ENCODE measurements around the gene SAP25.
A peak's percentile ranks its signal among the peaks of the same experiment; 100 is the strongest.
"Not testable (repeated sequence)": the region's sequence is repeated elsewhere in the genome, so short reads cannot be mapped to it uniquely, and the experiment has no call there.

The SAP25 gene

DNA sequence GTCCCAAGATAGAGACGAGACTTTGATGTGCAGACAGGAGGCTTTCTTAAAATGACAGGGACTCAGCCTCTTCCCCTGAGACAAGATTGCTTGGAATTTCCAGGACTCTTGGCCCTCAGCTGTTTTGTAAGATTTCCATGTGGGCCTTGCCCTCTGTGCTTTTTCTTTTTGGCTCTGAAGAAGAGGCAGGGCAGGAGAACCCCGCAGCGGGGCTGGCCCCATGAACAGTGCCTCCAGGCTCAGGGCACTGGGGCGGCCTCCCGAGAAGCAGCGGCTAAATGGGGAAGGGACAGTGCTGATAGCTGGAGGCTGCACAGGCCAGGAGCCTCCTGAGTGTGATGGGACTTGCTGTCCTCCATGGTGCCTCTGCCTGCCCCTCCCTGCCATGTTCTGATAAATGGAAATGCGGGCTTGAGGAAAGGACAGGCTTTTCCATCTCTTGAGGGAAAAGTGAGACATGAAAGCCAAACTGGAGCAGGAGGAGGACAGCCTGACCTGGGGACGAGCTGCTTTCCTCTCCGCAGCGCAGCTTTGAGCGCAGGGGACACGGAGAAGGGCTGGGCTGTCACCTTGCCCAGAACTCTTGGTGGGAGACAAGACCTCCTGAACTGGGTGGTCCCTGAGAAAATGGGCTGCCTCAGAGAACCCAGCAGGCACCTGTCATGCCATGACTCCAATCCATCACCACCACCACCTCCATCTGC lies 12.1 kb downstream of the SAP25 start:
- DNase-seq (ENCODE audit: low read depth in 2 of 2): no peak

DNA sequence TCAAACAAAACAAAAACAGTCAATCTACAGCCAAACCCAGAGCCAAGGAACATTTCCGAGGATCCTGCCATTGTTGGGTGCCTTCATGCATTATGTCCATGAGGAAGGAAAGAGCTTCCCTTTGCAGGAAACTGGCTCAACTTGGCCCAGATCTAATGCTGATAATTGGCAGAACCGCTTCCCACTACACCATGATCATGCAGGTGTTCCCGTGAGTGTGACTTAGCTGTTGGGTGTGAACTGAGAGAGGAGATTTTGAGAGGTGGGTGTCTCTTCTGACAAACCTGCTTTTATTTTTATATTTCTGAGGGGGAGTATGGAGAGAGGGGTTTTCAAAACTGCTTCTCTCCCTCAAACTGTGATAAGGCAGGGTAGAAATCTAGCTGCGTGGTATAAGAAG lies 14.6 kb downstream of the SAP25 start:
- DNase-seq (ENCODE audit: low read depth in 2 of 2): no peak

DNA sequence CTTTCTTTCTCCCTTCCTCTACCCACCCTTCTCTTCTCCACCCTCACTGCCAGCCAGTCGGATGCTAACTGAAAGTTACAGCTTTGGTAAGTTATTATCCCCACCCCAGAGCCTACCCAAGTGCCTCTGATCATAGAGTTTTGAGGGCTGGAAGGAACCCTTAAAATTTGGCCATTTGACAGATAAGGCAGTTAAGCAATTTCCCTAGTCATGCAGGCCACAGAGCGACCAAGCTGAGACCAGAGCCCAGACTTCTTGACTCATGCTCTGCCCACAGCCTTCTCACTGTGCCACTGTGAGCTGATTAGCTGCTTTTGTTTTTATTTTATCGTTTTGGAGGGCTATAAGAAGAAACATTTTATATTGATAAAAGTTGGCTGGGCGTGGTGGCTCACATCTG lies 17.2 kb downstream of the SAP25 start:
- DNase-seq (ENCODE audit: low read depth in 2 of 2): no peak

GRCh38 chr7:100555701-100556100 lies 18.0 kb downstream of the SAP25 start:
- DNase-seq (ENCODE audit: low read depth in 2 of 2): no peak

GRCh38 chr7:100553032-100553431 lies 20.7 kb downstream of the SAP25 start:
- DNase-seq (ENCODE audit: low read depth in 2 of 2): no peak

- no peak for DNase-seq (ENCODE audit: low read depth in 2 of 2)
These were observed 21.2 kb downstream of the SAP25 start for GRCh38 chr7:100552532-100552931.

- not testable (repeated sequence) for DNase-seq (ENCODE audit: low read depth in 2 of 2)
These were observed 25.3 kb downstream of the SAP25 start for GRCh38 chr7:100548446-100548845.

DNA sequence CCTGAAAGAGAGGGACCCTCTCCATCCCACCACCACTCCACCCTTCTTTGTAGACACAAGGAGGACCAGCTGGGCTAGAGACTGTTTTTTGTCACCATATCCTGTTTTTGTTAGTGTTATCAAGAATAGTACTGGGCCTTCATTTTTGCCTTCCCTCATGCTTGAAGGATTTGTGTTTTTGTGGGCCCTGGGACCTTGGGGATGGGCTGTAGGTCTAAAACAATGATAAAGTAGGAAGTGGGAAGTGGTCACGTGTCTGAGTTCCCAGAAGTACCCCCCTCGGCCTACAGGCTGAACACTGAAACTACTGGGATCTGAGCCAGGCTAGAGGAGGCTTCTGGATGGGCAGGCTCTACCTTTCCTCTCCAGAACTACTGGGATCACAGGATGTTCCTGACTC lies 25.8 kb downstream of the SAP25 start:
- DNase-seq (ENCODE audit: low read depth in 2 of 2): no peak

- no peak for DNase-seq (ENCODE audit: low read depth in 2 of 2)
These were observed 26.5 kb downstream of the SAP25 start for GRCh38 chr7:100546926-100547800.

DNA sequence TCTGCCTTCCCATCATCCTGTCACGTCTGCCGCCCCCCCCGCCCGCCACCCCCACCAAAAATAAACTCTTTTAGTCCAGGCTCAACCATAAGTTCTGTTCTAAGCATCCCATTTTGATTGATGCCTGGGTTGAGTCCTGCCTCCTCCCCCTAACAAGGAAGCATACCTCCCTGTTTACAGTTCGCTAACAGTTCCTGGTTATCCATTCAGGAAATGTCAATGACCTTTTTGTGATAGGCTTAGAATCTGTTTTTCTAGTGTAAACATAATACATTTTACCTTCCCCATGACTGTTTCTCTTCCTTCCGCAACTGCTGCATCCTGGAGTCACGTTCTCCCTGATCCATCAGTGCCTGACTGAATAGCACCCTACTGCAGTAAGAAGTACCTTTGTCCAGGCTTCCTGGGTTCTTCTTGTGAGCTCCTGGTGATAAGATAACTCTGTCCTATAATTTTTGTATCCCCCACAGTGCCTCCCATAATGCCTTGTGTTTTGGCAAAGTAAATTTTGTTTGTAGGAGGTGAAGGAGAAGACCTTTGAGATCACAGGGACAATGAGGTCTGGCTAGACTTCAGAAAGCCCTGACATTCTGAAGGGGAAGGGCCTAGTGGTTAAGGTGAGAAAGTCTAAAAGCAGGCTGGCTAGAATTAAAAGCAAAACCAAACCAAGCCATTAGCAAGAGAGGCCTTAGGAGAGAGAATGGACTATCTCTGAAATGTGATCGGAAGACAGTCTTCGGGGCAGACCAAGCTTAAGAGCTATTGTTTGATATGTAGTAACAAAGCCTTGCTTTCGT lies 27.4 kb downstream of the SAP25 start:
- no peak for DNase-seq (ENCODE audit: low read depth in 2 of 2)

- DNase-seq (ENCODE audit: low read depth in 2 of 2): peak; percentile 44 to 45
These were observed 28.2 kb downstream of the SAP25 start for GRCh38 chr7:100545360-100546128.

GRCh38 chr7:100544967-100545359 lies 28.7 kb downstream of the SAP25 start:
- DNase-seq (ENCODE audit: low read depth in 2 of 2): no peak

GRCh38 chr7:100544386-100544785 lies 29.3 kb downstream of the SAP25 start:
- DNase-seq (ENCODE audit: low read depth in 2 of 2): no peak

DNA sequence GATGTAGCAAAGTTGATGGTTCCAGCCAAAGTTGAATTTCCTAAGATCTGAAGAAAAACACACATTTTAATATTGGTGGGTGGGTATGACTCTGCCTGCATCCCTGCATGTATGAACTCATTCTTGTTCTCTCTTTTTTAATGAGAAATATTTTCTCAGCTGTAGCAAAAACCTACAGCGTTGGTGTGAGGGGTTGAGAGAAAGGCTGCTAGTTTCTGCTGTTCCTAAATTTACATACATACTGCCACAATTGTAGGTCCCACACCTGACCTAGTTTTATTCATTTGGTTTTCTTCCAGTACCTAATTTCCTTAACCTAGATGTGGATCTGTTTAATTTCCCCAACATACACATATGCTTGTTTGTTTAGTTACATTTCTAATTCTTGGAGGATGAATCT lies 30.1 kb downstream of the SAP25 start:
- DNase-seq (ENCODE audit: low read depth in 2 of 2): no peak

DNA sequence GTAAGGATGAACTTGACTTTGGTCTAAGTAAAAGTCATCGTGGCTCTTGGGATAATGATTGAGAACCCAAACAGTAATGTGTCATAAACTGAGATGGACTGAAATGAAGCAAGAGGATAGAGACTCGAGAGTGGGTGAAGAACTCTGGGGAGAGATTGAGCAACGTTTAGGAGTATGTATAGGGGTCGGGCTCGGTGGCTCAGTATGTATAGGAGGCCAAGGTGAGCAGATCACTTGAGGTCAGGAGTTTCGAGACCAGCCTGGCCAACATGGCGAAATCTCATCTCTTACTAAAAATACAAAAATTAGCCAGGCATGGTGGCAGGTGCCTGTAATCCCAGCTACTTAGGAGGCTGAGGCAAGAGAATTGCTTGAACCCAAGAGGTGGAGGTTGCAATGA lies 32.4 kb downstream of the SAP25 start:
- DNase-seq (ENCODE audit: low read depth in 2 of 2): not testable (repeated sequence)

- DNase-seq (ENCODE audit: low read depth in 2 of 2): no peak
These were observed 33.5 kb downstream of the SAP25 start for GRCh38 chr7:100540073-100540723.

DNA sequence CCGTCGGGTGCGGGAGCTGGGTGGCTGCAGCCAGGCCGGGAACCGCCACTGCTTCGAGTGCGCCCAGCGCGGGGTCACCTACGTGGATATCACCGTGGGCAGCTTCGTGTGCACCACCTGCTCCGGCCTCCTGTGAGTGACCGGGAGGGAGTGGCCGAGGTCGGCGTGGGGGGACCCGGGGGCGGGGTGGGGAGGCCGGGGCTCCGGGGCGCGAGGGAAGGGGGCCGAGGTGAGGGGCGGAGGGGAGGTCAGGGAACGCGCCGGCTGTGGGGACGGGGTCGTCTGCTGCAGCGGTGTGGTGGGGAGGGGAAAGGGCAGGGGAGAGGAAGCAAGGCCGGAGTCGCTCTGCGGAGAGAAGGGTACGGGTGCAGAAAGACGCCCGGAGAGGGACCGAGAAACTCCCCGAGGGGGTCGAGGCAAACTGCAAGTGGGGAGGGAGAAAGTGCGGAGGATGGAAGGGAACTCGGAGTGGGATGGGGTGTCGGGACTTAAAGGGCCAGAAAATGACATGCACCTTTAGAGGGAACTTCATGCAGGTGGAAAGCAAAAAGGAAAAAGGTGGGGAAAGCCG lies 34.2 kb downstream of the SAP25 start:
- DNase-seq (ENCODE audit: low read depth in 2 of 2): no peak

- peak; percentile 100 for DNase-seq (ENCODE audit: low read depth in 2 of 2)
These were observed 34.9 kb downstream of the SAP25 start, which contains the start of gene AGFG2 for GRCh38 chr7:100538654-100539435. Gene AGFG2 (plus strand): TSS chr7:100539203. CDS start chr7:100539347, 144 bp downstream.

GRCh38 chr7:100538348-100538653 lies 35.4 kb downstream of the SAP25 start:
- DNase-seq (ENCODE audit: low read depth in 2 of 2): no peak

GRCh38 chr7:100536695-100537094 lies 37.0 kb downstream of the SAP25 start:
- not testable (repeated sequence) for DNase-seq (ENCODE audit: low read depth in 2 of 2)

All from activated CD4-positive, alpha-beta T cell treated with anti-CD3 and anti-CD28 coated beads for 24 hours (primary cell).